DND-41 (cell line): ENCODE results near the gene GLT6D1.

Experiments used
- CTCF ChIP-seq: IDR thresholded peaks from 2 replicates; pipeline ENCODE4 v1.5.1; 2012; ENCODE audit warnings: borderline replicate concordance, low read length, moderate library complexity, mild to moderate bottlenecking; ENCODE audit not compliant: poor library complexity, severe bottlenecking; ENCODE audit errors: extremely low read depth
- EZH2 ChIP-seq: IDR thresholded peaks from 3 replicates; pipeline ENCODE4 v1.6.1; 2012; ENCODE audit warnings: borderline replicate concordance, low read depth, mild to moderate bottlenecking, moderate library complexity, low read length, inconsistent platforms; ENCODE audit not compliant: severe bottlenecking

- TF ChIP-seq CTCF (no peak), EZH2 (no peak)
Observed at GRCh38 chr9:135683401-135684034, 44.2 kb upstream of the GLT6D1 start.
